ENCODE results near the gene PCF11.
"Not testable (repeated sequence)": the region's sequence is repeated elsewhere in the genome, so short reads cannot be mapped to it uniquely, and the experiment has no call there.

PCF11 gene, protein sequence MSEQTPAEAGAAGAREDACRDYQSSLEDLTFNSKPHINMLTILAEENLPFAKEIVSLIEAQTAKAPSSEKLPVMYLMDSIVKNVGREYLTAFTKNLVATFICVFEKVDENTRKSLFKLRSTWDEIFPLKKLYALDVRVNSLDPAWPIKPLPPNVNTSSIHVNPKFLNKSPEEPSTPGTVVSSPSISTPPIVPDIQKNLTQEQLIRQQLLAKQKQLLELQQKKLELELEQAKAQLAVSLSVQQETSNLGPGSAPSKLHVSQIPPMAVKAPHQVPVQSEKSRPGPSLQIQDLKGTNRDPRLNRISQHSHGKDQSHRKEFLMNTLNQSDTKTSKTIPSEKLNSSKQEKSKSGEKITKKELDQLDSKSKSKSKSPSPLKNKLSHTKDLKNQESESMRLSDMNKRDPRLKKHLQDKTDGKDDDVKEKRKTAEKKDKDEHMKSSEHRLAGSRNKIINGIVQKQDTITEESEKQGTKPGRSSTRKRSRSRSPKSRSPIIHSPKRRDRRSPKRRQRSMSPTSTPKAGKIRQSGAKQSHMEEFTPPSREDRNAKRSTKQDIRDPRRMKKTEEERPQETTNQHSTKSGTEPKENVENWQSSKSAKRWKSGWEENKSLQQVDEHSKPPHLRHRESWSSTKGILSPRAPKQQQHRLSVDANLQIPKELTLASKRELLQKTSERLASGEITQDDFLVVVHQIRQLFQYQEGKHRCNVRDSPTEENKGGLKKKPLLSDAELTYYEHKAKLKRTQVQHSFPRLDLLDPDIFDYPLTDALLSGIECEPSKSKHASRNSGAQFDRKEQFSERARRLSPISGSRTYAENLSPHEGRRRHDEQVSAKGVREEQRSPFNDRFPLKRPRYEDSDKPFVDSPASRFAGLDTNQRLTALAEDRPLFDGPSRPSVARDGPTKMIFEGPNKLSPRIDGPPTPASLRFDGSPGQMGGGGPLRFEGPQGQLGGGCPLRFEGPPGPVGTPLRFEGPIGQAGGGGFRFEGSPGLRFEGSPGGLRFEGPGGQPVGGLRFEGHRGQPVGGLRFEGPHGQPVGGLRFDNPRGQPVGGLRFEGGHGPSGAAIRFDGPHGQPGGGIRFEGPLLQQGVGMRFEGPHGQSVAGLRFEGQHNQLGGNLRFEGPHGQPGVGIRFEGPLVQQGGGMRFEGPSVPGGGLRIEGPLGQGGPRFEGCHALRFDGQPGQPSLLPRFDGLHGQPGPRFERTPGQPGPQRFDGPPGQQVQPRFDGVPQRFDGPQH (N-terminal part only)

DNA sequence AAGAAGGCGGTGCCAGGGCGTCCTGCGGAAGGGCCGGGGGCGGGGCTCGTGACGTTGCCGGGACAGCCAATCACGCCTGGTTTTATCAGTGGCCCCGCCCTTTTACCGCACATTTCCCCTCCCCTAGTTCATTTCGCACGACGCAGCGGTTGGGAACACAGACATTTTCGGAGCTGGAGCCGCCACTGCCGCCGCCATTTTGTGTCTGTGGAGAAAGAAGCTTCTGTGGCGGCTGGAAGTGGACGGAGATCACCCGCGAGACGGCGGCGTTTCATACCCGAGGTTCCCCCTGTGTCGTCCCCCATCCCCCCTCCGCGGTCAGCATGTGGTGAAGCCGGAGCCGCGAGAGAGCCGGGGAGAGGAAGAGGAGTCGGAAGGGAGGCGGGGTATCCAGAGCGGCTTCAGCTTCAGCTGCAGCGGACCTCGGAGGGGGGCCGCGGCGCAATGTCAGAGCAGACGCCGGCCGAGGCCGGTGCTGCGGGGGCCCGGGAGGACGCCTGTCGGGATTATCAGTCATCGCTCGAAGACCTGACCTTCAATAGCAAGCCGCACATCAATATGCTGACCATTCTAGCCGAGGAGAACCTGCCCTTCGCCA is at the start of gene PCF11:
PCF11 (plus strand) TSS at position 136 of the 598 bp plus-strand sequence; CDS start at position 445, 309 bp downstream.
- no peak for DNase-seq

DNA sequence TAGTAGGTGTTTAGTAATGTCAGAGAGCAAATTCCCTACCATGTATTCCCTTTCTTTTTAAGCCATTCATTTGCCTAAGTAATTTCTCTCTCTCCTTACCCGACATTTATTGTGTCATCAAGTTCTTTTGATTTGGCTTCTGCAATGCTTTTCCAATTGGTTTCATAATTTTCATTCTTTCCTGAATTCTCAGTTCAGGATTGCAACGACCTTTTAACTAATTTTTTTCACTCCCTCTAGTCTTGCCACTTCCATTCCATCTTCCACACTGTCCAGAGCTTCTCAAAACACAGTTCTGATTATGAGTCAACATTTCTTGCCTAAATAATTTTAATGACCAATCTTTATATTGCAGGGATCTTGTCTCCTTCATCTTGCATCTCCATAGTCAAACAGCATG is 44.0 kb upstream of the PCF11 start:
- DNase-seq, result no peak

DNA sequence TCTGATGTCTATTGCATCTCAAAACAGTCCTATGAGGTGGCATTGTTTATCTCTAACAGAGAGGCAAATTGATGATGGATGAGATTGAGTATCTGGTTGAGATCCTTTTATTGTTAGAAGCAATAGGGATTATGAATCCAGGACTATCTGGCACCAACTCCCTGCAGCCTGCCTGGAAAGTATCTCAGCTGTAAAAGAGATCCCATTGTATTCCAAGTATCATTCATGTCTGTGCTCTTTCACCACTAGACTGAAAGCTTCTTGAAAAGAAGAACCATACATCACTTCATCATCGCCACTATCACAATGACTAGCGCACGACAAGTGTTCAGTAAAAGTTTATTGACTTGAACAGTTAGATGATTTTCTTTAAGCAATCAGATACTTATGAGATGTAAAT is 41.9 kb upstream of the PCF11 start:
- DNase-seq, result no peak

DNA sequence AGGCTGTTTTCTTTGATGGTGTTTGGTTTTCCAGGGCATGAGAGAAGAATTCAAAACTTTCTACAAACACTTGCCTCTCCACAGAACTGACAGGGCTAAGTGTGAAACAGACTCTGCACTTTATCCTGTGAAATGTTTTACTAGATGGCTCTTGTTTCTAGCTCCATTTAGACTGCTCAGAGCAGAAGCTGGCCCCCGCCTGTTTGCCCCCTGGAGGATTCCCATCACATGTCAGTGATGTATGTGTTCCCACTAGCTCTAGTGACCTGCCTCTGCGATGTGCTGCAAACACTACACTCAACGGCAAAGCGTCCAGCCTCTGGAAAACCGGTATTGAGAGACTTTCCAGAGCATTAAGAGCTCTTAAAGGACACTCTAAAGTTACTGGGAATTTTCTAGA is 41.4 kb upstream of the PCF11 start:
- DNase-seq, result no peak

- no peak for DNase-seq
These were observed 40.8 kb upstream of the PCF11 start for GRCh38 chr11:83116015-83116641.

- DNase-seq, result no peak
These were observed 38.1 kb upstream of the PCF11 start for GRCh38 chr11:83118814-83119213.

- no peak for DNase-seq
These were observed 37.7 kb upstream of the PCF11 start for GRCh38 chr11:83119216-83119615.

DNA sequence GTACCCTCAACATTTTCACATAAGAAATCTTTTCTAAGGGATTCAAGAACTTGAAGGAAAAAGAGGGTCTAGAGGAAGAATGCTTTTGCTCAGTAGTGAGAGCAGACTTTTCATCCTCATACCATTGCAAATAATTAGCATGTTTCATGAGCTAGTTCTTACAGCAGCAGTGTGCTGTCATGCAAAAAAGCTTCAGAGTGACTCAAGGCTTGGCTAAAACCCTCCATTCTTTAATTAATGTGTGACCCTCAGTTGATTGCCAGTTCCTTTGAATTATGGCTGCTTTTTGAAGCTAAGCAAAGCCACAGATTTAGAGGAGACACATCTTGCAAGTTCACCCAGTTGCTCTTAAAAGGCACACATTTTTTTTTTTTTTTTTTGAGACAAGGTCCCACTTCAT is 36.6 kb upstream of the PCF11 start:
- DNase-seq, result no peak

DNA sequence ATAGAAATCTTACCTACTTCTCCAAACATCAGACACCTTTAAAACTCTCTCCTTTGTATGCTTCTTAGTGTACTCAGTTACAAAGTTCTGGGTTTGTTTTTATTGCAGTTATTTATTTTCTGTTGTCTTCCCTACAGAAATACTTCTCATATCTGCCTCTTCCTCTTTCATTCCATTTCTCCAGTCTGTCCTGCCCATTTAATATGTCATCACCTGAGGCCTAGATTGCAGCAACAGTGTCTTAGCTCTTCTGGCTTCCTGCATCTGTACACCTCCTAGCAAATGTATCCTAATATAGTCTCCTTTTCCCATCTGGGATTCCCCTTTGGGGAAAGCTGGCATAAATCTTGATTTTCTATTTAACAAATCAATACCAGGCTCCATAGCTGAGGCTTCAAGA is 34.9 kb upstream of the PCF11 start:
- DNase-seq, result no peak

DNA sequence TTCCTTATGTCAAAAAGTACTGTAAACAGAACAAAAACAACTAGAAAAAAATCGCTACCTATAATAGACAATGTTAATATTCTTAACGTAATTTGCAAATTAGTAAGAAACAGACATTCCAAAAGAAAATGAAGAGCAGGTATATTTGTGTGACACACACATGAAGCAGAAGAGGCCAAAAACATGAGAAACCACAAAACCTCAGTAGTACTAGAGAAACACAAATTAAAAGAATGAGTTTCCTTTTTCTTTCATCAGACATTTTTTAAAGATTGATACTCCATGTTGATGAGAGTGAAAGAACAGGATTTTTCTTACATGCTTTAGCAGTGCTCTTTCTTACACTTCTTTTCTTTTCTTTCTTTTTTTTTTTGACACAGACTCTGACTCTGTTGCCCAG is 34.2 kb upstream of the PCF11 start:
- DNase-seq, result no peak

DNA sequence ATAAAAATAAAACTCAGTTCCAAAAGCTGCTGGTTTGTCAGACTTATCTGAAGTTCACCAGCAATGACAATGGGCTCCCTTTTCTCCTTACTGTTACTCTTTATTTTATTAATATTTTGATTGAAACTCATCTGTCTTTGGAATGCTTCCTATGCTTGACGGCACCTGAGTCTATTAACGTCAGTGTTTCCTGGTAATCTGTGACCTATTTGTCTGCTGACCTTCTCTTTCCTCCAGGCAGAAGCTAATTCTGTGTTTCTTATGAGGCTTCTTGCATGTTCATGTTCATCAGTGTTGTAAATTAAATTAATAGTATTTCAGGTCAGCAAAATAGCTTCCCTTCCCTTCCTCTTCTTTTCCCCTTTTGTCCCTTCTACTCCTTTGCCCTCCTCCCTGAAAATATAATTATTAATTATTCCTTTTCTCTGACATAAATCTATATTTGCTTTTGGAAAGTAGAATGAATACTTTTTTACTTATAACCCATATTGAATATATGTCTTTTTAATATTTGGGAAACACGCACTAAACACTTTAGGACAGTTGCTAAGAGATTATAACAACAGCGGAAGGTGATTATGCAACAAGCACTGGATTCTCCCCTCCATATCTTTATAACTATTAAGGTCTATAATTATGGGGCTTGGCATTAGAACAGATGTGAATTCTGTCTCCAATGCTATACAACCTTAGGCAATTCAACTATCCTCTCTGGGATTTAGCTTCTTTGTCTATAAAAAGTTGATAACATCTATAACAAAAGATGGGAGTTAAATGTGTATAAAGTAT is 32.1 kb upstream of the PCF11 start:
- DNase-seq, result no peak

DNA sequence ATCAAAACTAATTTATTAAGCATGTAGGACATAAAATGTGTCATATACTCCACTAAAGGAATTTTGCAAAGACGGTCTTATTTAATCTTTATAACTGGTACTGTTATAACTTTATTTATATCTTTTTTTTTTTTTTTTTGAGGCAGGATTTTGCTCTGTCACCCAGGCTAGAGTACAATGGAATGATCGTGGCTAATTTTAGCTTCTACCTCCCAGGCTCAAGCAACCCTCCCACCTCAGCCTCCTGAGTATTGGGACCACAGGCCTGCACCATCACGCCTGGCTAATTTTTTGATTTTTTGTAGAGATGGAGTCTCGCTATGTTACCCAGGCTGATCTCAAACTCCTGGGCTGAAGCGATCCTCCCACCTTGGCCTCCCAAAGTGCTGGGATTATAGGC is 31.4 kb upstream of the PCF11 start:
- no peak for DNase-seq

- no peak for DNase-seq
These were observed 29.7 kb upstream of the PCF11 start for GRCh38 chr11:83127310-83127637.

DNA sequence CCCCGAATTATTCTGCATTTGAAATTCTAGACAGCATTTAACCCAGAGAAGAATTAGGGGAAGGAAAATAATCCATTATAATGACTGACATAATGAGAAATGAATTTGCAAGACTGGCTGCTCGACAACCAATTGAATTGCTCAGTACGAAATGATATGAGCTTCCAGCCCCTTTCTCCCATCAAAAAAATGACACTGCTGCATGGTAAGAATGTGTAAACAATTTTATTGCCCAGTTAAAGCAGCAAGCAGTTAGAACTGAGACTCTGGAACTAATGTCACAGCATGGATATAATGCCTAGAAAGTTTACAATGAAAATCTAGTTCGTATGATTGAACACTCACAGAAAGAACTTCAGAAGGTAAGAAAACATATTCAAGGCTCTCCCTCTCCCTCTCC is 24.7 kb upstream of the PCF11 start:
- DNase-seq, result no peak

DNA sequence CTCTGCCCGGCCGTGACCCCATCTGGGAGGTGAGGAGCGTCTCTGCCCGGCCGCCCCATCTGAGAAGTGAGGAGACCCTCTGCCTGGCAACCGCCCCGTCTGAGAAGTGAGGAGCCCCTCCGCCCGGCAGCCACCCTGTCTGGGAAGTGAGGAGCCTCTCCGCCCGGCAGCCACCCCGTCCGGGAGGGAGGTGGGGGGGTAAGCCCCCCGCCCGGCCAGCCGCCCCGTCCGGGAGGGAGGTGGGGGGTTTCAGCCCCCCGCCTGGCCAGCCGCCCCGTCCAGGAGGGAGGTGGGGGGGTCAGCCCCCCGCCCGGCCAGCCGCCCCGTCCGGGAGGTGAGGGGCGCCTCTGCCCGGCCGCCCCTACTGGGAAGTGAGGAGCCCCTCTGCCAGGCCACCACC is 23.7 kb upstream of the PCF11 start:
- DNase-seq, result not testable (repeated sequence)

GRCh38 chr11:83139310-83139709 is 17.6 kb upstream of the PCF11 start:
- DNase-seq, result no peak

DNA sequence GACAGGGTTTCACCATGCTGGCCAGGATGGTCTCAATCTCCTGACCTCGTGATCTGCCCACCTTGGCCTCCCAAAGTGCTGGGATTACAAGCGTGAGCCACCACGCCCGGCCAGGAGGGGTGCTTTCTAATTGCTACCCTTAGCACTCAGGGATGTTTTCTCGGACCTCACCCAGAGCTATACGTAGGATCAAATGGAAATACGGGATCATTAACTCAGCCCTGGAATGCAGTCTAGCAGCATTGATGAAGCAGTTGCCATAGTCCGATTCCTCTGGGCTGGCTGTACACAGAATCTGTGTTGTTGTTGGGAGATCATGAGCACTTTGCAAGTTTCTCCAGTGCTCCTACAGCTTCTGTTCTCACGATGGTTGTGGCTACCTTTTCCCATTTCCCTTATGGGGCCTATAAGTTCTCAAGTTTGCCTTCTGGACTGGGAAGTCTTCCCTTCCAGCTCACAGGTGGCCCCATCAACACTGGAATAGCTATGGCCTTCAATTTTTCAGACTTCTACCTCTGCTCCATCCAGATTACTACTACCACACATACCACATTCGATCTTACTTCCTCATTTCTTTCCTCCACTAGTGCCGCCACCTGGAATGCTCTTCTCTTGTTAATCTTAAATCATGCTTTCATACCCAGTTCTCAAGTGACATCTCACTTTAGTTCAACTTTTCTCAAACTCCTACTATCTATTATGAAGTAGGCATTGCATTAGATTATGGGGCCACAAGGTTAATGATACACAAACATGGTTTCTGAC is 16.1 kb upstream of the PCF11 start:
- no peak for DNase-seq

- DNase-seq, result no peak
These were observed 9.0 kb upstream of the PCF11 start for GRCh38 chr11:83147895-83148294.

DNA sequence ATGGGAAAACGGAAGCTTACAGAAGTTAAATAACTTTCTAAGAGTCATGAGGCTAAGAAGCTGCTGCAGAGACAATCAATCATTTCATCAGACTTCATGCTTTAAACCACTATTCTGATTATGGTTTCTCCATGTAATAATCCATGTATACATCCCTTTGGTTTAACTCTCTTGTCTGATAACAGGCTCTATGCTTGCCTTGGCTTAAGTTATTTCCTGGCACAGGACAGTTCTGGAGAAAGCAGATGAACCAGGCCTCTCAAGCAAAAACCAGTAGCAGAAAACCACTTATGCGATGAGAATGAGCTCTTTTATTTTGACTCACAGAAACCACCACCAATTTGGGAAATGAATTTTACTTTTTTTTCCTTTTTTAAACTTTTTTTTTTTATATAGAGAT is 6.5 kb upstream of the PCF11 start:
- no peak for DNase-seq

GRCh38 chr11:83151274-83151977 is 5.5 kb upstream of the PCF11 start:
- DNase-seq, result no peak

Measured in CD4-positive, alpha-beta T cell treated with Interleukin-21 for 1 hour (primary cell).